Placental epithelial cell (primary cell): ENCODE data around the gene SERTAD3. TPM values are rescaled to one million over a fixed set of nuclear protein-coding genes. Genes with fewer than 3 reads are reported as not detected.

ENCODE experiments used
- small RNA-seq: library from RNA; depleted of rRNA; stranded (forward); fragments of <200 nt; gene quantifications from one replicate; pipeline ENCODE3, GENCODE V24; 2012
- total RNA-seq: library from RNA; depleted of rRNA; stranded (reverse); fragments of >200 nt; gene quantifications from 2 replicates; pipeline ENCODE4 v1.2.3, GENCODE V29; 2012

The SERTAD3 gene
- total RNA-seq = 55.0 and 79.2 TPM in 2 replicates

GRCh38 chr19:40444000-40444824 lies at the start of gene SERTAD3:
Gene SERTAD3, minus strand, starts transcription at chr19:40444335. Its CDS starts 2,255 bp downstream, at chr19:40442080.

DNA sequence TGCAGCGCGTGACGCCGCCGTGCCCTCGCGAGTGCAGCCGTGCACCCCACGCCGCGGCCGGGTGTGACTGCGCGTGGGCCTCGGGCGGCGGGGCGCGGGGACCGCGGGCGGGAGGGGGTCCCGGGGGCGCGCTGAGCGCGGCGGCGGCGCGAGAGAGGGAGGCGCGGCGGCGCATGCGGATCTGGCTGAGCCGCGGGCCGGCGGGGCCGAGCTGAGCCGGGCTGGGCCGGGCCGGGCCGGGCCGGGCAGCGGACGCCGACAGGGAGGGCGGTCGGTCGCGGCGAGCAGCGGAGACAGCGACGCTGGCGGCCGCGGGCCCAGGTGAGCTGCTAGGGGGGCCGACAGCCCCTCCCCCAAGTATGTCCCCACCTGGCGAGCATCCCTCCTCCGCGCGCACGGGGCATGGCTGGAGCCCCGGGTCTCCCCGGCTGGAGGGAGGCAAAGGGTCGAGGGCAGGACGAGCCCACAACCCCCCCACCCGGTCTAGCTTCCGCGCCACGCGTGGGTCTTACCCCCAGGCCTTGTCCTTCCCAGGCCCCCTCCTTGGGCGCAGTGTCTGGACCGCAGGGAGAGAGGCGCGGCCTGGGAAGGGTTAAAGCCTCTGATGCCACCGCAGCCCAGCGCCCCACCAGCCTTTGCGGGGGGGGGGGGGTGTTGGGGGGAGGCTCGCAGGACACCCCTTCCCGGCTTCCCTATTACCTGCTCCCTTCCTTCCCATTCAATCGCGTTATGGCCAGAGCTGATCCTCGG lies 23.0 kb upstream of the SERTAD3 start, which contains the start of gene SPTBN4:
TSS of gene SPTBN4 (plus strand) at position 17 of the 750 bp plus-strand sequence. CDS start 5,621 bp downstream, outside the sequence.

DNA sequence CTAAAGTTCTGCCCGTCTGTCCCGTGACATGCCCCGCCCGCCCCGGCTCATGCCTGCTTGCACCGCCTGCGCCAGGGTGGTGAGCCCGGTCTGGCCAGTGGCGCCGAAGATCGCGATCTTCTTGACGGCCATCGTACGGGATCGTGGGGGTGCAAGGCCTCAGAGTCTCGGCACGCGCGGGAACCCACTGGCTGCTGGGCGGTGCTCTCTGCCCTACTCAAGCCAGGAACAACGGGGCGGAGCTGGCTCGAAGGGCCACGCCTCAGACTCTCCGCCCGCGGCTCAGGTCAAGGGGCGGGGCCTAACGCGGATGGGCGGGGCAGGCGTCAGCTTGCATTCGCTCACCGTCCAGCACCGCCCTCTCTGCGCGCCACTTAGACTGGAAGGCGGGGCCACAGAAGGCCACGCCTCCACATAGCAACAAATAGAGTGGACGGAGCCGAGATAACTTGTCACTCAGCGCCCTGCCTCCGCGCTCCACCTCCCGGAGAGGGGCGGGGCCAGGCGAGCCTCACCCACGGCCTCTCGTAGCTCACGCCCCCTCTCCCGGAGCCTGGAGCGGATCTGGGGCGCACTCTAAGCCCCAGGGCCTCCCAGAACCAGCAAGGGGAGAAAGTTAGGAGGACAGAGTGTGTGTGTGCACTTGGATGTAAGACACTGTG lies 21.6 kb upstream of the SERTAD3 start, which contains the start of gene BLVRB:
TSS of gene BLVRB (minus strand) at position 189 of the 662 bp plus-strand sequence. CDS start at position 132, 57 bp downstream.

GRCh38 chr19:40425450-40426287 lies 18.5 kb downstream of the SERTAD3 start, which contains the start of gene SERTAD1:
Gene SERTAD1, minus strand, starts transcription at chr19:40425992. Its CDS starts 2,446 bp downstream, at chr19:40423546.

DNA sequence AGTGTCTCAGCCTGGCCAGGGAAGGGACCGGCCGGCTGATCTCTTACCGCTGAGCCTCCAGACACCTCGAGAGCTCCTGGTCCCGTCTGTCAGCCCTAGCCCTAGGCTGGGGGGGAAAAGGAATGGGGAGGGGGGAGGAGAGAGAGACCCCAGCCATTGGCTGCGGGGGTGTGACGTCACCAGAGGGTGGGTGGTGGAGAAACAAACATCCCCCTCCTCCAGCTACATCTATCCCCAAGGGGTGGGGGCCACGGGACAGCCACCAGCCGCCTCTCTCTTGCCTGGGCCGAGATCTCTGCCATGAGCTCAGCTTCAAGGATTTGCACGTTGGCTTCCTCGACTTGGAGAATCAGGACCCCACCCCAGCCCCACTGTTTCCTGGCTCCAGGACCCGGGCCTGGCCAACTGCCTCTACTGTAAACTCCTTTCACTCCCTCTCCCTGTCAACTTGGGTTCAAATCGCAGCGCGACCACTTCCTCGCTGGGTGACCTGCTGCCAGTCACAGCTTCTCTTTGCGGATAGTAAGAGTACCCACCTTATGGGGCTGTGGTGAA lies 30.8 kb downstream of the SERTAD3 start, which contains the start of gene PRX:
TSS of gene PRX (minus strand) at position 88 of the 555 bp plus-strand sequence. CDS start 5,446 bp downstream, outside the sequence.

Small RNAs within 50 kb of the gene (small RNA-seq; reads per million reads assigned to genes)
- not detected for gene RF00017

Other genes starting within 250 kb of the SERTAD3 start
- gene TTC9B, start 226.0 kb downstream of the SERTAD3 start, total RNA-seq = under 0.01 TPM in 1 of 2 replicates, not detected in the other
- gene CCNP, start 217.6 kb downstream of the SERTAD3 start, total RNA-seq = 0.39 TPM in 1 of 2 replicates, not detected in the other
- gene AKT2, start 159.0 kb downstream of the SERTAD3 start, total RNA-seq = 89.5 and 124 TPM in 2 replicates
- 14.5 and 18.3 TPM in 2 replicates for gene C19orf47, start 95.9 kb downstream of the SERTAD3 start, total RNA-seq
- gene PLD3, start 95.6 kb downstream of the SERTAD3 start, total RNA-seq = 282 and 506 TPM in 2 replicates
- gene HIPK4, start 54.2 kb downstream of the SERTAD3 start, total RNA-seq = 0.22 and 0.39 TPM in 2 replicates
- gene PRX, start 31.0 kb downstream of the SERTAD3 start, total RNA-seq = 2.4 and 9.4 TPM in 2 replicates
- 26.7 and 29.0 TPM in 2 replicates for gene SERTAD1, start 18.3 kb downstream of the SERTAD3 start, total RNA-seq
- 96.6 and 126 TPM in 2 replicates for gene BLVRB, start 21.4 kb upstream of the SERTAD3 start, total RNA-seq
- under 0.01 and 1.5 TPM in 2 replicates for gene SPTBN4, start 22.7 kb upstream of the SERTAD3 start, total RNA-seq
- gene SHKBP1, start 132.5 kb upstream of the SERTAD3 start, total RNA-seq = 30.6 and 44.4 TPM in 2 replicates
- gene LTBP4, start 157.0 kb upstream of the SERTAD3 start, total RNA-seq = 44.7 and 62.8 TPM in 2 replicates
- 38.6 and 39.3 TPM in 2 replicates for gene NUMBL, start 246.3 kb upstream of the SERTAD3 start, total RNA-seq